ENCODE results near the gene PLA2G2C.
A peak's percentile ranks its signal among the peaks of the same experiment; 100 is the strongest.

Gene PLA2G2C

DNA sequence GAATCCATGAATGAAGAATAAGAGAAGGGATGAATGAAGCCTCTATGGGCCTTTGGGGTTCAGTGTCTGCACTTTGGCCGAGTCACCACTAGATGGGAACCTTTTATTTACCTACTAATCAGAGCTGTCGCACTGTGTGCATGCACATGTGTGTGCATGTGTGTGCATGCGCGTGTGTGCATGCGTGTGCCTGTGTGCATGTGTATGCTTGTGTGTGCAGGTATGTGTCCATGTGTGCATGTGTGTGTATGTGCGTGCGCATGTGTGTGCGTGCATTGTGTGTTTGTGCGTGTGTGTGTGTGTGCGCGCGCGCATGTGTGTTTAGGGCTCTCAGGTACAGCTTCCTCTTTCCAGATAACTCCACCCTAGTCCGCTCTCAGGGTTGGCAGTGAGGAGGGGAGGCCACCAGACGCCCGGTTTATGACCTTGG lies 20.8 kb downstream of the PLA2G2C start:
- H3K27me3 ChIP-seq (ENCODE audit: insufficient read depth, low read length, poor library complexity): no peaks in the 10 kb centered on the region
- no peak overlapping the region for H2BK15ac ChIP-seq (replicated peaks; ENCODE audit: low read depth)
- H4K8ac ChIP-seq (ENCODE audit: low read depth, low read length): no peak overlapping the region
- no peak overlapping the region for H3K4me2 ChIP-seq (ENCODE audit: low read length)
- no peak overlapping the region for H3K9ac ChIP-seq (ENCODE audit: low read length)
- no peaks in the 10 kb centered on the region for H3K79me2 ChIP-seq (ENCODE audit: control insufficient read depth, insufficient read depth, low read length)
- no peaks in the 10 kb centered on the region for H3K79me1 ChIP-seq (ENCODE audit: low read length)
- H4K5ac ChIP-seq (ENCODE audit: low read length): no peak overlapping the region
- H3K56ac ChIP-seq (ENCODE audit: low read length): no peak overlapping the region
- H3K23ac ChIP-seq (ENCODE audit: low read length): no peak overlapping the region
- no peaks in the 10 kb centered on the region for H3K36me3 ChIP-seq (ENCODE audit: control insufficient read depth, insufficient read depth, low read length)
- H3K4me1 ChIP-seq (ENCODE audit: control insufficient read depth, low read depth, low read length): no peaks in the 10 kb centered on the region
- H3K4me3 ChIP-seq (ENCODE audit: low read length): no peak overlapping the region
- whole genome bisulfite sequencing (ENCODE audit: extremely low coverage, insufficient coverage, low lambda C conversion rate): no CpG with 5 or more reads among the region's 16 CpGs
- DNase-seq: peak; percentile 31
- H2AK5ac ChIP-seq (ENCODE audit: low read length): no peak overlapping the region
- no peak overlapping the region for H2BK5ac ChIP-seq (ENCODE audit: low read length)
- no peak overlapping the region for H3K27ac ChIP-seq (ENCODE audit: low read depth, low read length)
- no peak overlapping the region for H3K4ac ChIP-seq (ENCODE audit: low read depth, low read length)
- H3K18ac ChIP-seq (ENCODE audit: low read length): no peak overlapping the region
- H2BK120ac ChIP-seq (ENCODE audit: low read depth, low read length): no peak overlapping the region

DNA sequence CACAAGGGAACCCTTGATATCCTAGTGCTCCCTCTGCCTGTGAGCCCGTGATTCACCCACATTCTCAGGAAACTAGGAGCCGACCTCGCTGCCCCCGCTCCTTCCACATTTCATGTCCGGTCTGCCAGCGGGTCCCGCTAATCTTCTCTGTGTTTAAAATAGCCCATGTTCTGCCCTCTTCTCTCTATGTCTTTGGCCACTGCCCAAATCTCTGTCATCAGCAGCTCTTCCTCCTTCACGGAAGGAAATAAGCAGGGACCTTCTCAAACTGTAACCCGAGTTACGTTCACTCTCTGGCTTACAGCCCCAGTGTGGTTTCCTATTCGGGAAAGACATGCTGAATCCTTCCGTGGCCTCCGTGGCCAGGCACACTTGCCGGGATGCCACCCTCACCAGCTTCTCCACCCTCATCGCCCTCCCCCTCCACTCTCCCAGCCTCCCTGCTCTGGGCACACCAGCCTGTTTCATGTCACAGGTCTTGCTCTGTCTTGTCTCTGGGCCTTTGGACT lies 21.6 kb downstream of the PLA2G2C start:
- Histone ChIP-seq H3K4me1 (ENCODE audit: control insufficient read depth, low read depth, low read length) (no peaks in the 10 kb centered on the region), H2BK5ac (ENCODE audit: low read length) (no peak overlapping the region), H3K56ac (ENCODE audit: low read length) (no peak overlapping the region), H4K5ac (ENCODE audit: low read length) (no peak overlapping the region), H3K27me3 (ENCODE audit: insufficient read depth, low read length, poor library complexity) (no peaks in the 10 kb centered on the region), H3K79me1 (ENCODE audit: low read length) (no peaks in the 10 kb centered on the region), H3K27ac (ENCODE audit: low read depth, low read length) (no peak overlapping the region), H3K9ac (ENCODE audit: low read length) (no peak overlapping the region), H2AK5ac (ENCODE audit: low read length) (no peak overlapping the region), H3K36me3 (ENCODE audit: control insufficient read depth, insufficient read depth, low read length) (no peaks in the 10 kb centered on the region), H3K4me3 (ENCODE audit: low read length) (no peak overlapping the region), H3K23ac (ENCODE audit: low read length) (no peak overlapping the region), H3K4me2 (ENCODE audit: low read length) (no peak overlapping the region), H2BK120ac (ENCODE audit: low read depth, low read length) (no peak overlapping the region), H3K4ac (ENCODE audit: low read depth, low read length) (no peak overlapping the region), H4K8ac (ENCODE audit: low read depth, low read length) (no peak overlapping the region), H3K18ac (ENCODE audit: low read length) (no peak overlapping the region), H3K79me2 (ENCODE audit: control insufficient read depth, insufficient read depth, low read length) (no peaks in the 10 kb centered on the region), H2BK15ac (replicated peaks; ENCODE audit: low read depth) (no peak overlapping the region)
- no CpG with 5 or more reads among the region's 15 CpGs for WGBS (ENCODE audit: extremely low coverage, insufficient coverage, low lambda C conversion rate)
- no peak for DNase-seq

DNA sequence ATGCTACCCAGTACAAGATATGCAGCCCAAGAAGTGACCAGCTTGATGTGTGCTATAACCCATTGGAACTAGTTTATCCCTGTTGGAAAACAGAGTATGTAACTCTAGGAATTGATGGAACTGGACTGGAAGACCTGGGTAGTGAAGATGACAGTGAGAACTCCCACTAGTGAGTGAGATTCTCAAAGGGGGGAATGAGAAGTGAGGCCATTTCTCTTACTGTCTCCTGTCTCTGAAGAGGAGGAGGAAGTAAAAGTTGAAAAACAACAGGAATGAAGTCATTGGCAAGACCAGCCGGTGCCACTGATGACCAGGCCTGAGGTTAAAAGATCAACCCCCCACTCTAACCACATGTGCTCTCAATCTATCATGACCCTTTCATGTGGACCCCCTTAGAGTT lies 26.3 kb downstream of the PLA2G2C start:
- H3K36me3 ChIP-seq (ENCODE audit: control insufficient read depth, insufficient read depth, low read length): no peaks in the 10 kb centered on the region
- no peak overlapping the region for H4K8ac ChIP-seq (ENCODE audit: low read depth, low read length)
- no peak for DNase-seq
- H3K4me2 ChIP-seq (ENCODE audit: low read length): no peak overlapping the region
- no peak overlapping the region for H2AK5ac ChIP-seq (ENCODE audit: low read length)
- H3K27ac ChIP-seq (ENCODE audit: low read depth, low read length): no peak overlapping the region
- H3K79me2 ChIP-seq (ENCODE audit: control insufficient read depth, insufficient read depth, low read length): no peaks in the 10 kb centered on the region
- H3K4me3 ChIP-seq (ENCODE audit: low read length): no peak overlapping the region
- no peak overlapping the region for H3K18ac ChIP-seq (ENCODE audit: low read length)
- H3K9ac ChIP-seq (ENCODE audit: low read length): no peak overlapping the region
- H2BK120ac ChIP-seq (ENCODE audit: low read depth, low read length): no peak overlapping the region
- H2BK15ac ChIP-seq (replicated peaks; ENCODE audit: low read depth): no peak overlapping the region
- H2BK5ac ChIP-seq (ENCODE audit: low read length): no peak overlapping the region
- WGBS (ENCODE audit: extremely low coverage, insufficient coverage, low lambda C conversion rate): no CpG with 5 or more reads among the region's 1 CpG
- no peak overlapping the region for H3K56ac ChIP-seq (ENCODE audit: low read length)
- no peak overlapping the region for H3K23ac ChIP-seq (ENCODE audit: low read length)
- no peaks in the 10 kb centered on the region for H3K79me1 ChIP-seq (ENCODE audit: low read length)
- no peaks in the 10 kb centered on the region for H3K27me3 ChIP-seq (ENCODE audit: insufficient read depth, low read length, poor library complexity)
- H3K4ac ChIP-seq (ENCODE audit: low read depth, low read length): no peak overlapping the region
- H4K5ac ChIP-seq (ENCODE audit: low read length): no peak overlapping the region
- no peaks in the 10 kb centered on the region for H3K4me1 ChIP-seq (ENCODE audit: control insufficient read depth, low read depth, low read length)

DNA sequence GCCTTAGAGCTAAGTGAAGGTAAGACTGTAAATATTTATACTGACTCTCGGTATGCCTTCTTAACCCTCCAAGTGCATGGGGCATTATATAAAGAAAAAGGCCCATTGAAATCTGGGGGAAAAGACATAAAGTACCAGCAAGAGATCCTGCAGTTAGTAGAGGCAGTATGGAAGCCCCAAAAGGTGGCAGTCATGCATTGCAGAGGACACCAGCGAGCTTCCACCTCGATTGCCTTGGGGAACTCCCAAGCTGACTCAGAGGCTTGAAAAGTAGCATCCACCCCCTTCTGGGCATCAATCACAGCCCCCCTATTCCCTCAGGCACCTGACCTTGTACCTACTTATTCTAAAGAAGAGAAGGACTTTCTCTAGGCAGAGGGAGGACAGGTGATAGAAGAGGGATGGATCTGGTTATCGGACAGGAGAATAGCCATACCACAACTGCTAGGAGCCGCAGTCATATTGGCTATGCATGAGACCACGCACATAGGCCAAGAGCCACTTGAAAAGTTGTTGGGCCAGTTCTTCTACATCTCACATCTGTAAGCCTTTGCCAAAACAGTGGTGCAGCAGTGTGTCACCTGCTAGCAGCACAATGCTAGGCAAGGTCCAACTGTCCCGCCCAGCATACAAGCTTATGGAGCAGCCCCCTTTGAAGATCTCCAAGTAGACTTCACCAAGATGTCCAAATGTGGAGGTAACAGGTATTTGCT lies 27.8 kb downstream of the PLA2G2C start:
- Histone ChIP-seq H2BK5ac (ENCODE audit: low read length) (no peak overlapping the region), H3K4me1 (ENCODE audit: control insufficient read depth, low read depth, low read length) (no peaks in the 10 kb centered on the region), H4K8ac (ENCODE audit: low read depth, low read length) (no peak overlapping the region), H3K56ac (ENCODE audit: low read length) (no peak overlapping the region), H3K9ac (ENCODE audit: low read length) (no peak overlapping the region), H4K5ac (ENCODE audit: low read length) (no peak overlapping the region), H2AK5ac (ENCODE audit: low read length) (no peak overlapping the region), H3K27me3 (ENCODE audit: insufficient read depth, low read length, poor library complexity) (no peaks in the 10 kb centered on the region), H3K36me3 (ENCODE audit: control insufficient read depth, insufficient read depth, low read length) (no peaks in the 10 kb centered on the region), H3K4ac (ENCODE audit: low read depth, low read length) (no peak overlapping the region), H3K4me2 (ENCODE audit: low read length) (no peak overlapping the region), H3K4me3 (ENCODE audit: low read length) (no peak overlapping the region), H2BK120ac (ENCODE audit: low read depth, low read length) (no peak overlapping the region), H3K27ac (ENCODE audit: low read depth, low read length) (no peak overlapping the region), H3K18ac (ENCODE audit: low read length) (no peak overlapping the region), H3K79me2 (ENCODE audit: control insufficient read depth, insufficient read depth, low read length) (no peaks in the 10 kb centered on the region), H3K23ac (ENCODE audit: low read length) (no peak overlapping the region), H3K79me1 (ENCODE audit: low read length) (no peaks in the 10 kb centered on the region), H2BK15ac (replicated peaks; ENCODE audit: low read depth) (no peak overlapping the region)
- DNase-seq: no peak
- WGBS (ENCODE audit: extremely low coverage, insufficient coverage, low lambda C conversion rate): no CpG with 5 or more reads among the region's 7 CpGs

DNA sequence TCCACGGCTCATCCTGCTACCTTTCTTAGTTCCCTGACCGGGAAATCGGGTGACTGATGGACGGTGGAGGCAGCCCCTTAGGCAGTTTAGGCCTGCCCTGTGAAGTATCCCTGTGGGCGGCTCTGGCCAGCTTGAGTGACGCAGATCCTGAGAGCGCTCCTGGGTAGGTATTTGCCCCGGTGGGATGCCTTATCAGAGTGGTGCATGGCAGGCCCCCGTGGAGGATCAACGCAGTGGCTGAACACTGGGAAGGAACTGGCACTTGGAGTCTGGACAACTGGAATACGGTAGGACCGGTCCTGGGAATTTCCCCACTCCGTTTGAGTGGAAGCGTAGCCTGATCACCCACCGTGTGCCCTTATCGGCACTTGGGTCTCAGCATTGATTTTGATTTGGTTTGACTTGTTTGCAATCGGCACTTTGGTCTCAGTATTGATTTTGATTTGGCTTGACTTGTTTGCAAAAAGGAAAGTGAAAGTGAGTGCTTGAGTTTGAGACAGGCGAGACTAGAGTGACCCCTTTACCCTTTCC lies 32.0 kb downstream of the PLA2G2C start:
- Histone ChIP-seq H4K8ac (ENCODE audit: low read depth, low read length) (no peak overlapping the region), H3K4me1 (ENCODE audit: control insufficient read depth, low read depth, low read length) (no peaks in the 10 kb centered on the region), H3K4me3 (ENCODE audit: low read length) (no peak overlapping the region), H3K9ac (ENCODE audit: low read length) (no peak overlapping the region), H3K27ac (ENCODE audit: low read depth, low read length) (no peak overlapping the region), H2BK120ac (ENCODE audit: low read depth, low read length) (no peak overlapping the region), H3K56ac (ENCODE audit: low read length) (no peak overlapping the region), H3K79me2 (ENCODE audit: control insufficient read depth, insufficient read depth, low read length) (no peaks in the 10 kb centered on the region), H3K27me3 (ENCODE audit: insufficient read depth, low read length, poor library complexity) (no peaks in the 10 kb centered on the region), H2AK5ac (ENCODE audit: low read length) (no peak overlapping the region), H4K5ac (ENCODE audit: low read length) (no peak overlapping the region), H3K4me2 (ENCODE audit: low read length) (no peak overlapping the region), H2BK15ac (replicated peaks; ENCODE audit: low read depth) (no peak overlapping the region), H3K4ac (ENCODE audit: low read depth, low read length) (no peak overlapping the region), H2BK5ac (ENCODE audit: low read length) (no peak overlapping the region), H3K36me3 (ENCODE audit: control insufficient read depth, insufficient read depth, low read length) (no peaks in the 10 kb centered on the region), H3K79me1 (ENCODE audit: low read length) (no peaks in the 10 kb centered on the region), H3K18ac (ENCODE audit: low read length) (no peak overlapping the region), H3K23ac (ENCODE audit: low read length) (no peak overlapping the region)
- WGBS (ENCODE audit: extremely low coverage, insufficient coverage, low lambda C conversion rate): no CpG with 5 or more reads among the region's 18 CpGs
- DNase-seq: no peak

All from mesendoderm (in vitro differentiated cells).